OCI-LY7 (cell line): ENCODE results near the gene PHOX2A. TPM values are rescaled to one million over a fixed set of nuclear protein-coding genes. Genes with fewer than 3 reads are reported as not detected.

Source experiments
- BruUV-seq: library from RNA; stranded (reverse); fragments of 400-500 nt; replicated peaks from 2 replicates; lab custom pipeline; 2021; lab: Mats Ljungman, UMichigan
- CTCF ChIA-PET: fragments of 300-600 bp; sonication (Branson Sonifier 250); formaldehyde crosslinking; loops from one replicate; lab custom pipeline; 2022; ENCODE audit warnings: antibody characterized with exemption; ENCODE audit not compliant: unreplicated experiment; lab: Charles Lee
- POLR2A ChIA-PET: fragments of 300-600 bp; sonication (Branson Sonifier 250); formaldehyde crosslinking; loops from one replicate; lab custom pipeline; 2022; ENCODE audit warnings: antibody characterized with exemption; lab: Charles Lee
- DNase-seq: peaks from one replicate; pipeline ENCODE4 v3.0.0-alpha.2; 2015; ENCODE audit warnings: low spot score
- H2AFZ ChIP-seq: fragments of 200-600 bp; sonication (generic), shearing (Covaris generic); 2 replicates; pipeline ENCODE4 v1.6.1; 2014; ENCODE audit warnings: mild to moderate bottlenecking, antibody characterized with exemption, low read length, moderate library complexity
- H3K27ac ChIP-seq: fragments of 200-600 bp; sonication (generic); 2 replicates; pipeline ENCODE4 v1.5.1; 2014; ENCODE audit warnings: mixed run types, low read depth, mild to moderate bottlenecking, moderate library complexity, low read length, inconsistent platforms; ENCODE audit not compliant: poor library complexity, severe bottlenecking
- H3K36me3 ChIP-seq: fragments of 200-600 bp; sonication (generic); 2 replicates; pipeline ENCODE4 v1.6.1; 2014; ENCODE audit warnings: mild to moderate bottlenecking, antibody characterized with exemption, low read length, moderate library complexity, mixed read lengths; ENCODE audit not compliant: insufficient read depth
- H3K4me1 ChIP-seq: fragments of 200-600 bp; sonication (generic); 2 replicates; pipeline ENCODE4 v1.5.1; 2014; ENCODE audit warnings: mild to moderate bottlenecking, low read length; ENCODE audit not compliant: insufficient read depth, poor library complexity, severe bottlenecking
- H3K4me2 ChIP-seq: fragments of 200-600 bp; sonication (generic); 2 replicates; pipeline ENCODE4 v1.6.1; 2014; ENCODE audit warnings: mild to moderate bottlenecking, low read length
- H3K4me3 ChIP-seq: fragments of 200-600 bp; sonication (generic); 2 replicates; pipeline ENCODE4 v1.5.1; 2014; ENCODE audit warnings: mild to moderate bottlenecking, low read depth, low read length; ENCODE audit not compliant: poor library complexity, severe bottlenecking
- H3K79me2 ChIP-seq: fragments of 200-600 bp; sonication (generic); 2 replicates; pipeline ENCODE4 v1.6.1; 2016; ENCODE audit warnings: low read depth, mild to moderate bottlenecking, low read length, moderate library complexity, mixed read lengths; ENCODE audit not compliant: insufficient read depth
- H3K9me2 ChIP-seq: fragments of 200-600 bp; sonication (generic); 2 replicates; pipeline ENCODE4 v1.6.1; 2016; ENCODE audit warnings: mild to moderate bottlenecking, low read length, mixed read lengths; ENCODE audit not compliant: insufficient read depth
- H3K9me3 ChIP-seq: fragments of 200-600 bp; sonication (generic); 2 replicates; pipeline ENCODE4 v1.6.1; 2014; ENCODE audit warnings: mild to moderate bottlenecking, mixed run types, low read length, mixed read lengths
- H4K20me1 ChIP-seq: fragments of 200-600 bp; sonication (generic); 2 replicates; pipeline ENCODE4 v1.6.1; 2014; ENCODE audit warnings: mild to moderate bottlenecking, antibody characterized with exemption, low read length, moderate library complexity, mixed read lengths; ENCODE audit not compliant: insufficient read depth
- CTCF ChIP-seq: fragments of 200-600 bp; sonication (generic); conservative IDR thresholded peaks from 2 replicates; pipeline ENCODE4 v1.5.1; 2014; ENCODE audit warnings: mild to moderate bottlenecking, antibody characterized with exemption, low read length, moderate library complexity, mixed read lengths
- EZH2phosphoT487 ChIP-seq: fragments of 200-600 bp; sonication (generic); IDR thresholded peaks from 2 replicates; pipeline ENCODE4 v1.6.1; 2018; ENCODE audit warnings: low read depth, borderline replicate concordance, mild to moderate bottlenecking, mixed run types, antibody characterized with exemption, low read length, moderate library complexity, mixed read lengths
- intact Hi-C: fragments of 100-400 bp; cut with micrococcal nuclease; formaldehyde crosslinking; loops from one replicate; pipeline ENCODE4 v1.10.0; 2022; ENCODE audit not compliant: unreplicated experiment
- total RNA-seq, 2 experiments: library from RNA; depleted of rRNA in 1 of 2; stranded (reverse); fragments of >200 nt in 1 of 2; shearing (Covaris generic) in 1 of 2; gene quantifications; 2 replicates each; pipeline ENCODE4 v1.2.3, GENCODE V29; 2014 to 2022

The PHOX2A gene
- total RNA-seq, 2 experiments from 2014 or later: not detected

GRCh38 chr11:72227316-72228228 lies 16.4 kb downstream of the PHOX2A start:
- POLR2A ChIA-PET: no interaction called here
- no TSS peak for BruUV-seq

GRCh38 chr11:72226701-72227100 lies 17.3 kb downstream of the PHOX2A start:
- DNase-seq: no peak
- Histone ChIP-seq H3K4me2 (peak overlapping the region; percentile 97), H3K9me2 (no peaks in the 10 kb centered on the region), H3K36me3 (peaks cover 53% of the 10 kb centered on the region), H3K4me1 (peaks cover 35% of the 10 kb centered on the region), H3K4me3 (no peak overlapping the region), H3K27ac (no peak overlapping the region), H2AFZ (no peak overlapping the region), H3K79me2 (peaks cover 24% of the 10 kb centered on the region; the same call in 1 of the 2 replicates), H3K9me3 (no peaks in the 10 kb centered on the region), H4K20me1 (no peaks in the 10 kb centered on the region)
- no peak for TF ChIP-seq CTCF
- ChIA-PET POLR2A (interaction anchor here (1.3 kb wide), 1 partner anchor 9 kb away, joined by 3 read pairs; no protein-coding TSS in a partner anchor), CTCF (no interaction called here)
- no TSS peak for BruUV-seq
- intact Hi-C loops: no loop called here

More at GRCh38 chr11:72227316-72228228, 16.4 kb downstream of the PHOX2A start:
- no peak for DNase-seq
- H3K4me1 ChIP-seq: peaks cover 26% of the 10 kb centered on the region
- no peak for TF ChIP-seq CTCF
- no peak for TF ChIP-seq EZH2phosphoT487
- H2AFZ ChIP-seq: no peak overlapping the region
- no peaks in the 10 kb centered on the region for H3K9me2 ChIP-seq
- H3K4me2 ChIP-seq: peak overlapping the region; percentile 7; the same call in 1 of the 2 replicates
- CTCF ChIA-PET: interaction anchor here (0.5 kb wide), 1 partner anchor 202 kb away, joined by 3 read pairs; no protein-coding TSS in a partner anchor
- peaks cover 61% of the 10 kb centered on the region for H3K36me3 ChIP-seq
- H3K27ac ChIP-seq: no peak overlapping the region
- no peaks in the 10 kb centered on the region for H3K9me3 ChIP-seq
- H3K79me2 ChIP-seq: peaks cover 16% of the 10 kb centered on the region; the same call in 1 of the 2 replicates
- H4K20me1 ChIP-seq: no peaks in the 10 kb centered on the region
- intact Hi-C loops: no loop called here
- H3K4me3 ChIP-seq: no peak overlapping the region
